BJ (cell line): ENCODE data around the gene FADD. TPM values are rescaled to one million over a fixed set of nuclear protein-coding genes. Genes with fewer than 3 reads are reported as not detected.
"Not testable (repeated sequence)": the region's sequence is repeated elsewhere in the genome, so short reads cannot be mapped to it uniquely, and the experiment has no call there.

ENCODE experiments used
- CTCF ChIA-PET: fragments of 350-600 bp; formaldehyde crosslinking; extraction: SDS; loops from one replicate; lab custom pipeline; 2021; ENCODE audit warnings: antibody characterized with exemption, inconsistent platforms; lab: Yijun Ruan, JAX
- POLR2A ChIA-PET: fragments of 300-600 bp; sonication (Branson Sonifier 250); formaldehyde crosslinking; extraction: SDS; loops from one replicate; lab custom pipeline; 2021; ENCODE audit warnings: antibody characterized with exemption; lab: Charles Lee
- DNase-seq: peaks from one replicate; pipeline ENCODE4 v3.0.0-alpha.2; 2011; ENCODE audit warnings: low read depth
- H3K27me3 ChIP-seq: 2 replicates; pipeline ENCODE4 v1.6.0; 2011; ENCODE audit warnings: low read length; ENCODE audit not compliant: control insufficient read depth, insufficient read depth
- H3K36me3 ChIP-seq: 2 replicates; pipeline ENCODE4 v1.5.1; 2011; ENCODE audit warnings: low read length; ENCODE audit not compliant: control insufficient read depth, insufficient read depth
- H3K4me3 ChIP-seq: 2 replicates; pipeline ENCODE4 v1.5.1; 2011; ENCODE audit warnings: low read depth, mild to moderate bottlenecking, control low read depth, low read length
- polyA plus RNA-seq: library from polyadenylated mRNA; depleted of rRNA; stranded (reverse); fragments of >200 nt; gene quantifications from 2 replicates; pipeline ENCODE4 v1.2.3, GENCODE V29; 2011
- TF ChIP-seq, protein P1 (sequence below): IDR thresholded peaks from 2 replicates; pipeline ENCODE4 v1.5.1; 2011; ENCODE audit warnings: low read depth, mild to moderate bottlenecking, control low read depth, inconsistent platforms, low read length, moderate library complexity; ENCODE audit not compliant: insufficient read depth

The FADD gene
- polyA plus RNA-seq, 1 experiment = 41.3 TPM

DNA sequence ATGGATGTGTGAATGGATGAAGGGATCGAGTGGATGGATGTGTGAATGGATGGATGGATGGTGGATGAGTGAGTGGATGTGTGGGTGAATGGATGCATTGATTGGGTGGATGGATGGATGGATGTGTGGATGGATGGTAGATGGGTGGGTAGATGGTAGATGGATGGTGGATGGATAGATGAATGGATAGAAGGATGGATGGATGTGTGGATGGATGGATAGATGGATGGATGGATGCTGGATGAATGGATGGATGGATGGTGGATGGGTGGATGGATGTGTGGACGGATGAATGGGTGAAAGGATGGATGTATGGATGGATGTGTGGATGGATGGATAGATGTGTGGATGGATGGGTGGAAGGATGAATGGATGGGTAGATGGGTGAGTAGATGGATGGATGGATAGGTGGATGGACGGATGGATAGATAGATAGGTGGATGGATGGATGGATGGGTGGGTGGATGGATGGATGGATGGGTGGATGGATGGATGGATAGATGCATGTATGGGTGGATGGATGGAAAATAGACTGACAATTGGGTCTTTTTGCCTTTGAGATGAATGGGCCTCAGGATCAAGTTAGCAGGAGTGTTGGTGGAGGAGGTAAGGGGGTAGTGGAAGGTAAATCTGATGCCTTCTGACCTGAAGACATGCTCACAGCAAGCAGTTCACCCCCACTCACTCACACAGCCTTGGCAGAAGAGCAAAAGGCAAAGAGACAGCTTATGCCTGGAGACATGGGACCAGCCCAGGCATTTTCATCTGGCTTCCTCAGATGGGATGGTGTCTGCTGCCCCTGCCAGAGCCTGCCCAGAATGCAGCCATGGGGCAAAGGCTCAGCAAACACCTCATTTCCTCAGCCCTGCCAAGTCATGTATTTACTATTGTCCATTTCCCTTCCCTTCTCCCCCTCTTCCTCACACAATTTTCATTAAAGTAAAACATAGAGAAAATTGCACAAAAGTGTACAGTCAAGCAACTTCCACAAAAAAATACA, 8.0 kb upstream of the FADD start:
- CTCF ChIA-PET = interaction anchor here (0.6 to 4.0 kb wide), 20 partner anchors 9 to 607 kb away, joined by 3 to 60 read pairs (median 4); no protein-coding TSS in a partner anchor
- H3K27me3 ChIP-seq = peaks cover 2% of the 10 kb centered on the region
- POLR2A ChIA-PET = no interaction called here
- DNase-seq = no peak
- TF ChIP-seq, protein P1, sequence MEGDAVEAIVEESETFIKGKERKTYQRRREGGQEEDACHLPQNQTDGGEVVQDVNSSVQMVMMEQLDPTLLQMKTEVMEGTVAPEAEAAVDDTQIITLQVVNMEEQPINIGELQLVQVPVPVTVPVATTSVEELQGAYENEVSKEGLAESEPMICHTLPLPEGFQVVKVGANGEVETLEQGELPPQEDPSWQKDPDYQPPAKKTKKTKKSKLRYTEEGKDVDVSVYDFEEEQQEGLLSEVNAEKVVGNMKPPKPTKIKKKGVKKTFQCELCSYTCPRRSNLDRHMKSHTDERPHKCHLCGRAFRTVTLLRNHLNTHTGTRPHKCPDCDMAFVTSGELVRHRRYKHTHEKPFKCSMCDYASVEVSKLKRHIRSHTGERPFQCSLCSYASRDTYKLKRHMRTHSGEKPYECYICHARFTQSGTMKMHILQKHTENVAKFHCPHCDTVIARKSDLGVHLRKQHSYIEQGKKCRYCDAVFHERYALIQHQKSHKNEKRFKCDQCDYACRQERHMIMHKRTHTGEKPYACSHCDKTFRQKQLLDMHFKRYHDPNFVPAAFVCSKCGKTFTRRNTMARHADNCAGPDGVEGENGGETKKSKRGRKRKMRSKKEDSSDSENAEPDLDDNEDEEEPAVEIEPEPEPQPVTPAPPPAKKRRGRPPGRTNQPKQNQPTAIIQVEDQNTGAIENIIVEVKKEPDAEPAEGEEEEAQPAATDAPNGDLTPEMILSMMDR = no peak
- no peak overlapping the region for H3K4me3 ChIP-seq
- no peaks in the 10 kb centered on the region; the same call in 1 of the 2 replicates for H3K36me3 ChIP-seq

DNA sequence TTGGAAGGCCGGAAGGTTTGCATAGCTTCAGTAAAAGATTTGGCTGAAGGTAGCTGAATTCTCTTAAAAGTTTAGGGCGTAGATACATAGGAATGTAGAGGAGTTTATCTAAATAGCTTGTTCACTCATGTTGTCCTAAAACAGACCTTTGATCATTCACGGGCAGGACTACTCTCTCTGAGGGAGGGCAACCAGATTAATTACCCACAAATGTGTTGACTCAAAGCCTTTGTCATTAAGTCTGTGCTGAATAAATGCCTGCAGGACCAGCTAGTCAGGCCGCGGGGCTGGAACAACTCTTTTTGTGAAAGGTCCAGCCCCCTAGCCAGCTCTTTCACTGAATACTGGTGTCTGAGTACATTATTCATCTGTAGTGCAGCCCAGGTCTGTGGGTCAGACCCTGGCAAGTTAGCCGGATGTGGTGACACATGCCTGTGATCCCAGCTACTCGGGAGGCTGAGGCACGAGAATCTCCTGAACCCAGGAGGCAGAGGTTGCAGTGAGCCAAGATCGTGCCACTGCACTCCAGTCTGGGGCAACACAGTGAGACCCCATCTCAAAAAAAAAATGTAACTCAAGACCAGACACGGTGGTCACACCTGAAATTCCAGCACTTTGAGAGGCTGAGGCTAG, 2.8 kb upstream of the FADD start:
- DNase-seq = no peak
- Histone ChIP-seq H3K36me3 (peaks cover 3% of the 10 kb centered on the region; the same call in 1 of the 2 replicates), H3K27me3 (peaks cover 2% of the 10 kb centered on the region), H3K4me3 (no peak overlapping the region)
- ChIA-PET CTCF (interaction anchor here (0.6 to 2.7 kb wide), 6 partner anchors 8 to 310 kb away, joined by 3 to 13 read pairs (median 4); no protein-coding TSS in a partner anchor), POLR2A (no interaction called here)
- TF ChIP-seq, protein P1 = no peak

DNA sequence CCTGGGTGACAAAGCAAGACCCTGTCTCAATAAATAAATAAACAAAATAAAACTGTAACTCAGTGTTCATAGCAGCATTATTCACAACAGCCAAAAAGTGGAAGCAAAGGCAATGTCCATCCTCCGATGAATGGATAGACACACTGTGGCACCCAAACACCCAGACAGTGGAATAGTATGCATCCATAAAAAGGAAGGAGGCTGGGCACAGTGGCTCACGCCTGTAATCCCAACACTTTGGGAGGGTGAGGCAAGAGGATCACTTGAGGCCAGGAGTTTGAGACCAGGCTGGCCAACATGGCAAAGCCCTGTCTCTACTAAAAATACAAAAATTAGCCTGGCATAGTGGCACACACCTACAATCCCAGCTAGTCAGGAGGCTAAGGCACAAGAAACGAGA, 2.0 kb upstream of the FADD start:
- POLR2A ChIA-PET, H3K27me3 ChIP-seq, H3K4me3 ChIP-seq, H3K36me3 ChIP-seq, DNase-seq: not testable (repeated sequence)
- CTCF ChIA-PET = interaction anchor here (0.6 to 2.7 kb wide), 7 partner anchors 9 to 311 kb away, joined by 3 to 13 read pairs (median 4); no protein-coding TSS in a partner anchor

DNA sequence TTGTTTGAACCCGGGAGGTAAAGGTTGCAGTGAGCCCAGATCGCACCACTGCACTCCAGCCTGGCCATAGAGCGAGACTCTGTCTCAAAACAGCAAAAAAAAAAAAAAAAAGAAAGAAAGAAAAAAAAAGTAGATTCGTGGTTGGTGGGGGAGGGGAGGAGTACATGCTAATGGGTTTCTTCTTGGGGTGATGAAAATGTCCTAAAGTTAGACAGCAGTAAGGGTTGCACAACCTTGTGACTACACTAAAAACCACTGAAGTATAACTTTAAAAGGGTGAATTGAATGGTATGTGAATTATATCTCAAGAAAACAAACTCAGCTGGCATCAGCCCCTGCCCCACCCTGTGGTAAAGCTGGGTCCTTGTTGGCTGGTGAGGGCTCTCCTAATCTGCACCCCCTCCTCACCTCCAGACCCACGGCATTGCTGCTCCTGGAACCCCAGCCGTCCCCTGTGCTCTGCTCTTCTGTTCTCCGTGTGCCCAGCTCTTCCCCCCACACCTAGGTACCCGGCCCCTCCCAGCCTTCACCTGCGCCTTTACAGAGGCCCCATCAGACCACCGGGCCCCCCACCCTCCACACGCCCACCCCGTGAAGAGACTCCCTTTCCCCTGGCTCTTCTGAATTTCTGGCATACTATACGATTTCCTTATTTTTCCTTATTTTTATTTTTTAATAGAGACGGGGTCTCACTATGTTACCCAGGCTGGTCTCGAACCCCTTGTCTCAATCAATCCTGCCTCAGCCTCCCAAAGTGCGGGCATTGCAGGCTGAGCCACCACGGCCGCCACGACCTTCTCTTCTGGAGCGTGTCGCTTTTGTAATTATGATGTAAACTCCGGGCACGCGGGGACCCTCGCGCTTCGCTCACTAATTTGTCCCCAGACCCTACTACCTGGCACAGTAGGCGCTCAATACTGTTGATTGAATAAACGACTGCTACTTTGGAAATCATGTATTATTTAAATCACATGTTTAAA, 924 bp upstream of the FADD start:
- DNase-seq = no peak
- TF ChIP-seq, protein P1 = no peak
- ChIA-PET CTCF (interaction anchor here (1.0 to 2.7 kb wide), 4 partner anchors 14 to 293 kb away, joined by 3 to 13 read pairs (median 4); no protein-coding TSS in a partner anchor), POLR2A (no interaction called here)
- Histone ChIP-seq H3K4me3 (peak overlapping the region; percentile 63), H3K27me3 (peaks cover 2% of the 10 kb centered on the region), H3K36me3 (peaks cover 13% of the 10 kb centered on the region)
